Lung (tissue), 12 donors: ENCODE measurements around the gene CYP24A1. TPM values are rescaled to one million over a fixed set of nuclear protein-coding genes. Genes with fewer than 3 reads are reported as not detected.

Source experiments
- ATAC-seq: fragments of 200-7000 bp; cut with Tn5 transposase; one replicate; pipeline ENCODE4 v1.9.1; 2020; ENCODE audit warnings: moderate number of reproducible peaks; ENCODE audit not compliant: insufficient read depth, low FRiP score
- DNase-seq, 3 donors: peaks; one replicate each; pipeline ENCODE4 v3.0.0-alpha.2; 2013 to 2017
- H3K27ac ChIP-seq, 2 donors: one replicate each; pipeline ENCODE4 v1.5.1; 2013; ENCODE audit warnings: mild to moderate bottlenecking in 2 of 2, moderate library complexity in 2 of 2, control low read depth in 1 of 2, inconsistent platforms in 1 of 2, low read depth in 1 of 2, low read length in 1 of 2
- H3K27me3 ChIP-seq, 3 donors: one replicate each; pipeline ENCODE4 v1.5.1; 2013; ENCODE audit warnings: low read length in 2 of 3; ENCODE audit not compliant: control insufficient read depth in 3 of 3, insufficient read depth in 3 of 3
- H3K36me3 ChIP-seq, 4 donors: one replicate each; pipeline ENCODE4 v1.5.1; 2013; ENCODE audit warnings: low read length in 4 of 4, mild to moderate bottlenecking in 1 of 4, moderate library complexity in 1 of 4; ENCODE audit not compliant: control insufficient read depth in 4 of 4, insufficient read depth in 4 of 4
- H3K4me1 ChIP-seq, 5 donors: one replicate each; pipeline ENCODE4 v1.5.1; 2013; ENCODE audit warnings: low read length in 5 of 5, mild to moderate bottlenecking in 2 of 5, moderate library complexity in 1 of 5; ENCODE audit not compliant: control insufficient read depth in 5 of 5, insufficient read depth in 5 of 5
- H3K4me3 ChIP-seq: one replicate; pipeline ENCODE4 v1.5.1; 2013; ENCODE audit warnings: mild to moderate bottlenecking, control low read depth, moderate library complexity
- H3K9ac ChIP-seq, 2 donors: one replicate each; pipeline ENCODE4 v1.5.1; 2013; ENCODE audit warnings: low read length in 2 of 2, control low read depth in 1 of 2; ENCODE audit not compliant: insufficient read depth in 1 of 2
- H3K9me3 ChIP-seq, 4 donors: one replicate each; pipeline ENCODE4 v1.5.1; 2013; ENCODE audit warnings: low read length in 3 of 4, mild to moderate bottlenecking in 1 of 4, moderate library complexity in 1 of 4; ENCODE audit not compliant: control insufficient read depth in 4 of 4, insufficient read depth in 3 of 4
- WGBS, 2 donors: extraction: QIAGEN DNeasy Blood & Tissue Kit; methylation state at CpG; one replicate each; pipeline ENCODE4 v1.1.7; 2013; 5-methylcytosine and 5-hydroxymethylcytosine counted together
- polyA plus RNA-seq, 2 donors: library from polyadenylated mRNA; stranded (reverse); fragments of 200-250 nt; gene quantifications; one replicate each; pipeline ENCODE4 v1.2.1, GENCODE V29; 2013
- total RNA-seq, 2 donors: library from RNA; depleted of rRNA in 1 of 2; stranded (reverse); fragments of >200 nt in 1 of 2; gene quantifications; one replicate each; pipeline ENCODE4 v1.2.1, GENCODE V29; 2014 to 2021
- TF ChIP-seq, protein P1 (sequence below): IDR thresholded peaks from 2 replicates; pipeline ENCODE4 v1.5.1; 2012; ENCODE audit warnings: mild to moderate bottlenecking; ENCODE audit errors: control extremely low read depth, extremely low read depth
- donor health status: control.
- donor health status: control.
- donor health status: Bipolar disorder and iron deficiency.
- donor health status: healthy.
- donor health status: DM: yes; HTN: yes; CAD: no.

Gene CYP24A1
- total and polyA plus RNA-seq, 4 donors = 0.30 to 5.9 (median 1.1) TPM

DNA sequence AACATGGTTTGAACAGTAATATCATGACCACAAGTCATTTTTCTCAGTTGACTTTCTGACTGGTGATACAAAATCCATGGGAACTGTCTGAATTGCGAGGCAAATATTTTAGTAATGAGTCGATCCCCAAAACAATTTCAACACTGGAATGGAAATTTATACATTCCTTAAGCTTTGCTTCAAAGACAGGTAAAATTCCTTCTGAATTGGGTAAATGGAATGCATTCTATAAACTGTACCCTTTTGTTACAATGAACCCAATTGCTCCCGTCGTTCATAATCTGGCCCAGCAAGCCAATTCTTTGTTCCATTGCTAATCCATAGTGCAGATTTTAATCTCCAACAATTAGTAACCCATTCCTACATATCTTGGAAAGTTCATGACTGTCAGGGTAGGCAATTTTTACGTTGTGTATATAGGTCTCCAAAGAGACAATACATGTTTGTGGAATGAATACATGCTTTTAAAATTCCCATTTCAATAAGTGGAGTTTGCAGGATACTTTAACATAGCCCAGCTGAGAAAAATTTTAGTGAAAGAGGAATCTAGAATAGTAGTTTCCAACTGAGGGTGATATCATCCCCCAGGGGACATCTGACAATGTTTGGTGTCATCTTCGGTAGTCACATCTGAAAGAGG is 32.7 kb downstream of the CYP24A1 start:
- H3K4me1 ChIP-seq = no peaks in the 10 kb centered on the region
- ATAC-seq (no peak), DNase-seq (no peak)
- H3K27ac ChIP-seq = no peak overlapping the region
- no peaks in the 10 kb centered on the region for H3K9me3 ChIP-seq
- H3K4me3 ChIP-seq = no peak overlapping the region
- WGBS, 2 donors = 78 to 81% methylated on average over 6 of the region's 6 CpGs
- H3K9ac ChIP-seq = no peak overlapping the region
- no peaks in the 10 kb centered on the region for H3K27me3 ChIP-seq
- TF ChIP-seq, protein P1, sequence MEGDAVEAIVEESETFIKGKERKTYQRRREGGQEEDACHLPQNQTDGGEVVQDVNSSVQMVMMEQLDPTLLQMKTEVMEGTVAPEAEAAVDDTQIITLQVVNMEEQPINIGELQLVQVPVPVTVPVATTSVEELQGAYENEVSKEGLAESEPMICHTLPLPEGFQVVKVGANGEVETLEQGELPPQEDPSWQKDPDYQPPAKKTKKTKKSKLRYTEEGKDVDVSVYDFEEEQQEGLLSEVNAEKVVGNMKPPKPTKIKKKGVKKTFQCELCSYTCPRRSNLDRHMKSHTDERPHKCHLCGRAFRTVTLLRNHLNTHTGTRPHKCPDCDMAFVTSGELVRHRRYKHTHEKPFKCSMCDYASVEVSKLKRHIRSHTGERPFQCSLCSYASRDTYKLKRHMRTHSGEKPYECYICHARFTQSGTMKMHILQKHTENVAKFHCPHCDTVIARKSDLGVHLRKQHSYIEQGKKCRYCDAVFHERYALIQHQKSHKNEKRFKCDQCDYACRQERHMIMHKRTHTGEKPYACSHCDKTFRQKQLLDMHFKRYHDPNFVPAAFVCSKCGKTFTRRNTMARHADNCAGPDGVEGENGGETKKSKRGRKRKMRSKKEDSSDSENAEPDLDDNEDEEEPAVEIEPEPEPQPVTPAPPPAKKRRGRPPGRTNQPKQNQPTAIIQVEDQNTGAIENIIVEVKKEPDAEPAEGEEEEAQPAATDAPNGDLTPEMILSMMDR = no peak
- no peaks in the 10 kb centered on the region for H3K36me3 ChIP-seq

DNA sequence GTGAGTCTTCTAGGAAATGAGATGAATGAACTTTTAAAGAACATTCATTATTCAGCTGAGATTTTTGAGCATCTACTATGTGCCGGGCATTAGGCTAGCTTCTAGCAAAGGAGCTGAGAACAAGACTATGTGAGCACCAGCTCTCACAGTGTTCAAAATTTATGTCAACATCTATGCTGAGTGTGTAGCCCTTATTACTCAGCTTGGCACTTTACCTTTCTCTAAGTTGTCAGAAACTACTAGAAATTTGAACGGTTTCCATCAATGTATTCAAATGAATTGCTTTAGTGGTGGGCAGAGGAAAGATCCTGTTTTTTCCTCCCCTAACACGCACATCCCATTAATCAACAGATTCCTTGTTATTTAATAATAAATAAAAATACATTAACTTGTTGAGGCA is 33.3 kb downstream of the CYP24A1 start:
- TF ChIP-seq, protein P1 = no peak
- H3K4me3 ChIP-seq = no peak overlapping the region
- no peaks in the 10 kb centered on the region for H3K9me3 ChIP-seq
- no peak overlapping the region for H3K27ac ChIP-seq
- no peak overlapping the region for H3K9ac ChIP-seq
- no peaks in the 10 kb centered on the region for H3K27me3 ChIP-seq
- ATAC-seq (no peak), DNase-seq (no peak)
- no peaks in the 10 kb centered on the region for H3K36me3 ChIP-seq
- no peaks in the 10 kb centered on the region for H3K4me1 ChIP-seq
- WGBS, 2 donors = 78 to 91% methylated on average over 3 of the region's 3 CpGs

DNA sequence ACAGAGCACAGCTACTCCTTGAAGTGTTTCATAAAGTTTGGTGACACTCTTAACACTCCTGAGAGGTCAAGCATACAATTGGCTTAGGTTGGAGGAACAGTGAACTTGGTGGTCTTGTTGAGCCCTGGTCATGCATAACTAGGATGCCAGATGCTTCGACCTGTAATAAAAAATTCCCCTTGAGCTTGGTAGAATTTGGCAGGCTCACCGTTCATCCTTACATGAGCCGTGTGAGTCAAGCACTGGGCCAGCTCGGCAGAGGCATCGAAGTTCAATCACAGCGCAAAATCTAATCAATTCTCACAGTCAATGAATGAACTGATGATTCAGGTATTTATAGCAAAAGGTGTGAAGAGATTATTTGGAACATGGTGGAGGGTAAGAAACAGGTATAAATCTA is 33.7 kb downstream of the CYP24A1 start:
- ATAC-seq = no peak
- H3K27ac ChIP-seq = no peak overlapping the region
- TF ChIP-seq, protein P1 = no peak
- H3K27me3 ChIP-seq = no peaks in the 10 kb centered on the region
- H3K4me1 ChIP-seq = no peaks in the 10 kb centered on the region
- 91% methylated on average over 6 of the region's 6 CpGs for WGBS, 2 donors
- no peak overlapping the region for H3K9ac ChIP-seq
- no peak for DNase-seq
- no peak overlapping the region for H3K4me3 ChIP-seq
- no peaks in the 10 kb centered on the region for H3K36me3 ChIP-seq
- H3K9me3 ChIP-seq = no peaks in the 10 kb centered on the region

DNA sequence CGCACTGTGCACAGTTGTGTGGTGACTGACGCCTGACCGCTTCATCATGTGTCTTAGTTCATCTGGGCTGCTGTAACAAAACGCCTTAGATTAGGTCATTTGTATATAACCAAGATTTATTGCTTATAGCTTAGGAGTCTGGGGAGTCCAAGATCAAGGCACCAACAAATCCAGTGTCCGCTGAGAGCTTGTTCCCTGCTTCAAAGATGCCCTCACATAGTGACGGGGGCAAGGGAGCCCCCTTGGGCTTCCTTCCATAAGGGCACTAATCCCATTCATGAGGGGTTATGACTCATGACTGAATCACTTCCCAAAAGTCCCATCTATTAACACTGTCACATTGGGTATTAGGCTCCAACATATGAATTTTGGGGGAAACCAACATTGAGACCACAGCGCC is 34.6 kb downstream of the CYP24A1 start:
- Histone ChIP-seq H3K36me3 (no peaks in the 10 kb centered on the region), H3K27ac (no peak overlapping the region), H3K27me3 (no peaks in the 10 kb centered on the region), H3K4me3 (no peak overlapping the region), H3K4me1 (no peaks in the 10 kb centered on the region), H3K9me3 (no peaks in the 10 kb centered on the region), H3K9ac (no peak overlapping the region)
- ATAC-seq (no peak), DNase-seq (no peak)
- TF ChIP-seq, protein P1 = no peak
- WGBS, 2 donors = 90 to 91% methylated on average over 7 of the region's 7 CpGs
